Middle frontal gyrus (tissue), 1 donor: Measurements from ENCODE around the gene ZNF318.
"Not testable (repeated sequence)": the region's sequence is repeated elsewhere in the genome, so short reads cannot be mapped to it uniquely, and the experiment has no call there.

Source experiments
- DNase-seq: peaks from one replicate; pipeline ENCODE4 v3.0.0-alpha.2; 2015; ENCODE audit warnings: low spot score; ENCODE audit errors: extremely low spot score

The ZNF318 gene, protein sequence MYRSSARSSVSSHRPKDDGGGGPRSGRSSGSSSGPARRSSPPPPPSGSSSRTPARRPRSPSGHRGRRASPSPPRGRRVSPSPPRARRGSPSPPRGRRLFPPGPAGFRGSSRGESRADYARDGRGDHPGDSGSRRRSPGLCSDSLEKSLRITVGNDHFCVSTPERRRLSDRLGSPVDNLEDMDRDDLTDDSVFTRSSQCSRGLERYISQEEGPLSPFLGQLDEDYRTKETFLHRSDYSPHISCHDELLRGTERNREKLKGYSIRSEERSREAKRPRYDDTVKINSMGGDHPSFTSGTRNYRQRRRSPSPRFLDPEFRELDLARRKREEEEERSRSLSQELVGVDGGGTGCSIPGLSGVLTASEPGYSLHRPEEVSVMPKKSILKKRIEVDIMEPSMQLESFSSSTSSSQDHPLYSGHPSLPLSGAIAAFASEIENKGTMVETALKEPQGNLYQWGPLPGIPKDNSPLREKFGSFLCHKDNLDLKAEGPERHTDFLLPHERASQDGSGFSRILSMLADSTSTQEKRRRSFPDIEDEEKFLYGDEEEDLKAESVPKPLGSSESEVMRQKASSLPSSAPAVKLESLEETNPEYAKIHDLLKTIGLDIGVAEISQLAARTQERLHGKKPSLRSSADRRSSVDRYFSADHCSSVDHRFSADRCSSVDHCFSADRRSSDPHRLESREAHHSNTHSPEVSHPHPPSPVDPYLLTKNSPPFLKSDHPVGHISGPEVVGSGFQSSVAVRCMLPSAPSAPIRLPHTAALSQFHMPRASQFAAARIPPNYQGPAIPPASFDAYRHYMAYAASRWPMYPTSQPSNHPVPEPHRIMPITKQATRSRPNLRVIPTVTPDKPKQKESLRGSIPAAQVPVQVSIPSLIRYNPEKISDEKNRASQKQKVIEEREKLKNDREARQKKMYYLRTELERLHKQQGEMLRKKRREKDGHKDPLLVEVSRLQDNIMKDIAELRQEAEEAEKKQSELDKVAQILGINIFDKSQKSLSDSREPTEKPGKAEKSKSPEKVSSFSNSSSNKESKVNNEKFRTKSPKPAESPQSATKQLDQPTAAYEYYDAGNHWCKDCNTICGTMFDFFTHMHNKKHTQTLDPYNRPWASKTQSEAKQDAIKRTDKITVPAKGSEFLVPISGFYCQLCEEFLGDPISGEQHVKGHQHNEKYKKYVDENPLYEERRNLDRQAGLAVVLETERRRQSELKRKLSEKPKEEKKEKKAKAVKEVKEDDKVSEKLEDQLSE (N-terminal part only)

DNA sequence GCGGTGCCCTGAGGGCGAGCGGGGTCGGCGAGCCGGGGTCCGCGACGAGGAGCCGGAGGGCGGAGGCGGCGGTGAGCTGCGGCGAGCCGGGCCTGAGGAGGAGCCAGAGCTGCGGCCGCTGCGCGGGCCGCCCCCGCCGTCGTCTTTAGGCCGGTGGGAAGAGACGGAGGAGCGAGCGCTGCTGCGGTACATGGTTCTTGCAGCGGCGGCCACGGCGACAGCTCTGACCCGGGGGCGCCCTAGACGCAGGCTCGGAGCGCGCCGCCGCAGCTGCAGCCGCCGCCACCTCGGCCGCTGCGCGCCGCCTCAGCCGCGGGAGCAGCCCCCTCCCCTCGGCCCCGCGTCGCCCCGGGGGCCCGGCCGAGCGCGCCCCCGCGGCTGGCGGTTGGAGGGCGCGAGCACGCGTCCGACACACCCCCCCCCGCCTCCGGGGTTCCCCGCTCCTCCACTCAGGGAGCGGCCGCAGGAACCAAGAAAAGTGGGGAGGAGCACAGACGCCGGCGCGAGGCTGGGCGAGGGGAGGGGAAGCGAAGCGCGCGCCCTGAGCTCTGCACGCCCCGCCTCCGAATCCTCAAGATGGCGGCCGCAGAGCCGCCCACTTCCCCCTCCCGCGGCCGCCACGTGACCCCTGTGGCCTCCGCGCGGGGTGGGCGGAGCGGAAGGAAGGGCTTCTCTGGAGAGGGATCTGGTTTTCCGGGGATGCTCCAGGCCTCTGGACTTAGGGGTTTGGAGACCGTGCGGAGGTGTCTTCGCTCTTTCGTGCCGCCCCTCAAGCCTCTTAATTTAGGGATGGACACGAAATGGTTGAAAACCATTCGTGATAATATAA is at the start of gene ZNF318:
ZNF318 (minus strand) TSS at position 474 of the 829 bp plus-strand sequence; CDS start at position 192, 282 bp downstream.
- peak; percentile 94 for DNase-seq

DNA sequence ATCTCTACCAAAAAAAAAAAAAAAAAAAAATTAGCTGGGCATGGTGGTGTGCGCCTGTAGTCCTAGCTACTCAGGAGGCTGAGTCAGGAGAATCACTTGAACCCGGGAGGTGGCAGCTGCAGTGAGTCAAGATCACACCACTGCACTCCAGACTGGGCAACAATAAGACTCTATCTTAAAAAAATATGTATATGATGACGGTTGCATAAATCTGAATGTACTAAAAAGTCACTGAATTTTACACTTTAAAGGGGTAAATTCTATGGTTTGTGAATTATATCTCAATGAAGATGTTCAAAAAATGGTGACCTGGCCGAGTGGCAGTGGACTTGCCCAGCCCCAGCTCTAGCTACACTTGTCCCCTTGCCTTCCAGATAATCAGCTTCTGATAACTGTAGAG is 47.5 kb upstream of the ZNF318 start:
- no peak for DNase-seq

DNA sequence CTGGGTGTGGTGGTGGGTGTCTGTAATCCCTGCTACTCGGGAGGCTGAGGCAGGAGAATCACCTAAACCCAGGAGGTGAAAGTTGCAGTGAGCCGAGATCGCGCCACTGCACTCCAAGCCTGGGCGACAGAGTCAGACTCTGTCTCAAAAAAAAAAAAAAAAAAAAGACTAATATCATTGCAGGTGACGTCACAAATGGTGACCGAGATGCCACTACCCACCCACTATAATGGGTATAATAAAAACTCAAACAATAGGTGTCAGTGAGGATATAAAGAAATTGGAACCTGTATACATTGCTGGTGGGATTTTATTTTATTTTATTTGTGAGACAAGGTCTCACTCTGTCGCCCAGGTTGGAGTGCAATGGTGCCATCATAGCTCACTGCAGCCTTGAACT is 45.8 kb upstream of the ZNF318 start:
- not testable (repeated sequence) for DNase-seq

DNA sequence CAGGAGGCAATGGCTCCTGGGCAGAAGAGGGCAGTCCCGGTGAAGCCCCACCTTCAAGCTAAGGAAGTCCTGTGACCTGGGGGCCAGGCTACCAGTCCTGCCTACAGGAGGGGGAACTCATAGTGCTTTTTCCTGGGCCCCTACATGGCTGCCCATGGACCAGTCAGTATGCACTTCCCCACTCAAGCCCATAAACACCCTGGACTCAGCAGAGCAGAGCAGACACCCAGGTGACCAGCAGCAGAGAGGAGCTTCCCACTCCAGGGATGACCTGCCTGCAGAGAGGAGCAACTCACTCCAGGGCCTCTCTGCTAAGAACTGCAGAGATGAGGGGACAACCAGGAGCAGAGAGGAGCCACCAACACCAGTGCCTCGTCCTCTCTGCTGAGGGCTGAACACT is 43.6 kb upstream of the ZNF318 start:
- no peak for DNase-seq

DNA sequence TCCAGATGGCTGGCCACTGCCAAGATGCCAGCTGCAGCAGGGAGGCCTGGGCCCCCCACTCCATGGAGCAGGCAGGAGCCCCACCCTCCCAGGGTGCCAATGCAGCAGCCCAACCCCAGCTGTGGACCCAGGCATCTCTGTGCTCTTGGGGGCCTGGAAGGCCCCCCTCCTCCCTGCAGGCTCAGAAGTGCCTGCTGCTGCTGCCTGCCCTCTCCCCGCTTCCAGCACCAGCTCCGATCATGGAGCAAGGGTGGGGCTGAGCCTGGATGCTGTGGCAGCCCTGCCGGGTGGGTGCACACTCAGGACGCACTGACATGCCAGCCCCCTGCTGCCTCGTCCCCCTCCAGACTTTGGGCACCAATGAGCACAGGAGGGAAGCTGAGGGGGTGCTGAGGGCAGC is 43.1 kb upstream of the ZNF318 start:
- DNase-seq = no peak

DNA sequence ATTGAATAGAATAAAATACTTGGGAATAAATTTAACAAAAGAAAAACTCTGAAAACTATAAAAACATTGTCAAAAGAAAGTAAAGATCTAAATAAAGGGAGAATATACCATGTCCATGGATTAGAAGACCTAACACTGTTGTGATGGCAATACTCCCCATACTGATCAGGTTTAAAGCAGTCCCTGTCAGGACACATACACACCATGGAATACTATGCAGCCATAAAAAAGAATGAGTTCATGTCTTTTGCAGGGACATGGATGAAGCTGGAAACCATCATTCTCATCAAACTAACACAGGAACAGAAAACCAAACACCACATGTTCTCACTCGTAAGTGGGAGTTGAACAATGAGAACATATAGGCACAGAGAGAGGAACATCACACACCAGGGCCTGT is 41.3 kb upstream of the ZNF318 start:
- not testable (repeated sequence) for DNase-seq

DNA sequence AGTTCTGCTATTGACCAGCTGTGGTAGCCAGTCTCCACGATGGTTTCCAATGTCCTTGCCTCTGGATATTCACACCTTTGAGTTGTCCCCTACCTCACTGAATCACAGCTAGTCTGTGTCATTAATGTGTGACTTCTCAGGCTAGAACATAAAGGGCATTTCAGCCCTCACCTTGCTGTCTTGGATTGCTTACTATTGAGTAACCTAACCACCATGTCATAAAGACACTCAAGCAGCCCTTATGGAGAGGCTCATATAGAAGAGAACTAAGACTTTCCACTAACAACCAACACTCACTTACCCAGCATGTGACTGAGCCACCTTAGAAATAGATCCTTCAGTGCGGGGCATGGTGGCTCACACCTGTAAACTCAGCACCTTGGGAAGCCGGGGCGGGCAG is 38.8 kb upstream of the ZNF318 start:
- no peak for DNase-seq

DNA sequence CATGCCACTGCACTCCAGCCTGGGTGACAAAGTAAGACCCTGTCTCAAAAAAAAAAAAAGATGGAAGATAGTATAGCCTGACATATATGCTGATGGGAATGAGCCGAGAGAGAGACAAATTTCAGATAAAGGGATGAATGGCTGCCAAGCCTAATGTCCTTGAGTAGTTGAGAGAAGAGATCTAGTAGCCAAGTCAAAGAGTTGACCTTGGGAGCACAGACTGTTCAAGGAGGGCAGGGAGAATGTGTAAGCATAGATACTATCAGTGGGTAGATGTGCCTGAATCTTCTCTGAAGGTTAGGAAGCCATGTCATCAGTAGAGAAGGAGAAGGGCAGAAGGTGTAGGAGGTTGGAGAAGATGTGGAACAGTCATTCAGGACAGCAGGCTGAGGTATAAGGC is 37.8 kb upstream of the ZNF318 start:
- DNase-seq = no peak

DNA sequence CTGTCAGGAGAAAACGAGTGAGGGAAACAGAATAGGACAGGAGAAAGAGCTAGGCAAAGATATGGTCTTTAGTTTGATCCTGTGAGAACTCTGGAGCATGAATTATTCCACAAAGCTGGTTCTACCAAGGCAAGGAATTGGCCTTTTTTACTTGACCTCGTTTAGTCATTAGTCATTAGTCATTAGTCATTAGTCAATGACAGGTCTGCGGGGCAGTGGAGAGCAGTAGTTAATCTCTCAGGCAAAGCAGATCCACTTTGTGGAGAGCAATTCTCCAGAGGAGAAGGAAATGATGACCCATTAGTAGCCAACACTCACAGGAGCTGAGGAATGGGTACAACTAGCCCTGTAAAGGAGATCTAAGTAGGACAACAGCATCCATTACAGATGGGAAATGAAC is 35.9 kb upstream of the ZNF318 start:
- no peak for DNase-seq

DNA sequence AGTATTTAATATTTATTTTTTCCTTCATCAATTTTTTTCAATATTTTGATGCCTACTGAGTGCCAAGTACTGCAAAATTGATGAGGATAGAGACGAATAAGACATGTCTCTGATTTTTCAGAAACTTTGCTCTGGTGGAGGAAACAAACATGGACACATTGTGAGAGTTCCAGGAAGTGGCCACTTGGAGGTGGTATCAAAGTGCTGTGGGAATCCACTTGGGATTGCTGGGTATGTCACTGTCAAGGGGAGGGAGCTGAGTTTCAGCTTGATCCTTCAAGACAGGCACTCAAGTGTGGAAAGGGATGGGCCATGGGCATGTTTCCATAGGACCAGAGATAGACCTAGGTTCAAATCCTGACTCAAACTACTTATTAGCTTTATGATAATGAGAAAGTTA is 33.4 kb upstream of the ZNF318 start:
- no peak for DNase-seq

DNA sequence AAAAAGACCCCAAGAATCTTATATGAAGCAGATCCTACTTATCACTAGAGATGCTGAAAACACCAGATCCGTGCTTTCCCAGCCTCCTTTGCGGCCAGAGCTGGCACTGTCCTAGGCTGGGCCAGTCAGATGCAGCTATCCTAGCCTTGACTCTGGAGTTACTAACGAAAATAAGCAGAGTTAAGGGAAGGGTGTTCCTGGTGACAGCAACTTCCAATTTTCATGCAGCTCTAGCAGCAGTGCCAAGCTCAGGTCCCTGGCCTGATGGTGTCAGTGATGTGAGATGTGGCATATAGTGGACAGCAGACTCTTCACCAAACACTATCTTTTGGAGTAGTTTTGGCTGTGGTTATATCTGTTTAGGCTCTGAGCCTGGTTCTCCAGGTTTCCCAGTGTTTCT is 32.3 kb upstream of the ZNF318 start:
- DNase-seq = no peak

DNA sequence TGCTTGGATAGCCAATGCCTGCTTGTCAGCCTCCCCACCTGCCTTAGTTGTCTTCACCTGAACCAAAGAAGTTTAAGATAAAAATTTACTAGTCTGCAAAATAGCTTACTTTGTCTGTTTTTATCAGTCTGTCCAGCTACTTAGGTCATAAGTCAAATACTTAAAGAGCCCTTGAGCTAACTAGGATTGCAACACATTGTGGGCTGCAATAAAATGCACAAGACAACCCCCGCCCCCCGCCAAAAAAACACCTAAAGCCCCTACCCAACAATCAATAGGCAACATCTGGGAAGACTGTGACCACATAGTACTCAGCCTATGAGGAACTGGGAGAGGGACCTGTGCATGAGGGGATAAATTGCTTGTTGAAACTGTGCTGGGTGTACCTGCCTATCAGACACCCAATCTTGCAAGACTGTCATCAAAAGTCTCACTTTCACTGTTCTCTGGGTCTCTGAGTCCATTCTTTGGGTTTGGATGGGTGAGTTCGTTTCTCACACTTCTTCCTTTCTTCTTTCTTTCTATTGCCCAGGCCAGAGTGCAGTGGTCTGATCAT is 30.6 kb upstream of the ZNF318 start:
- no peak for DNase-seq

DNA sequence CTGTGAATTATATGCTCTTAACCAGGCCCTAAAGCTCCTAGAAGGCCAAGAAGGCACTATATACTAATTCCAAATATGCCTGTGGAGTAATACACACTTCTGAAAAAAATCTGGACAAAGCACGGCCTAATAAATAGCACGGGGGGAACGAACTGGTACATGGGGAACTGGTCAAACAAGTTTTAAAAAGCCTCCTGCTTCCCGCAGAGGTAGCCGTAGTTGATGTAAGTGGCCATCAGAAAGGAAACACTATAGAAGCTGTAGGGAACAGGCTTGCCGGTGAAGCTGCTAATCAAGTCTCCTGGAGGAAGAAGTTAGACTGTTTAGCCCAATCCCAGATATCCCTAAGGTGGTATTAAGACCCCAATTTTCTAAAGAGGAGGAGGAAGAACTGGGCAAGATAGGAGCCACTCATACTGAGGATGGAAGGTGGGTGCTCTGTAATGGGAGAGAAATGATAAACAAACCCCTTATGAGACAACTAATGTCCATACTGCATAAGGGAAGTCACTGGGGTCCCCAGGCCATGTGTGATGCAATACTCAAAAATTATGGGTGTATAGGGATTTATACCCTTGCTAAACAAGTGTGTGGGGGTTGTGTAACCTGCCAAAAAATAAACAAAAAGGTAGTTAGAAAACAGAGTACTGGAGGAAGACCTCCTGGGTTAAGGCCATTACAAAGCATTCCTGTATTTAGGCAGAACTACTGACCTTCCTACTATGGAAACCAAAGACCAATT is 27.1 kb upstream of the ZNF318 start:
- no peak for DNase-seq

DNA sequence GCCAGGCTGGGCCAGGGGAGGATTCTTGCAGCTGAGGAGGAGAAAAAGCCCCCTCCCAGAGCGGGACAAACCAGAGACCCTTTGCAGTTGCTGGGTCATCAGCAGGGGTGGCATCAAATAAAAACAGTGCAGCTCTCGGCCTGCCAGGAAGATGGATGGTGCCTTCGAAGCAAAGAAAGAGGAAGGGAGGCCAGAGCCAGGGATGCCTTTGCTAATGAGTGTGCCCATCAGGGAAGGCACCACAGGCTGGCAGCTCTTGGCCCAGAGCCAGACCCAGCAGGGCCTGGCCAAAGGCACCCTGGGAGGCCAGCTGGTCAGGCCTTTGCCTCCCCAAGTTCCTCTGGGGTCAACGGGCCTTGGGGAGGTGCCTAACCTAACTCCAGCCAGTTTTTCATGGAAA is 26.3 kb upstream of the ZNF318 start:
- DNase-seq = no peak

DNA sequence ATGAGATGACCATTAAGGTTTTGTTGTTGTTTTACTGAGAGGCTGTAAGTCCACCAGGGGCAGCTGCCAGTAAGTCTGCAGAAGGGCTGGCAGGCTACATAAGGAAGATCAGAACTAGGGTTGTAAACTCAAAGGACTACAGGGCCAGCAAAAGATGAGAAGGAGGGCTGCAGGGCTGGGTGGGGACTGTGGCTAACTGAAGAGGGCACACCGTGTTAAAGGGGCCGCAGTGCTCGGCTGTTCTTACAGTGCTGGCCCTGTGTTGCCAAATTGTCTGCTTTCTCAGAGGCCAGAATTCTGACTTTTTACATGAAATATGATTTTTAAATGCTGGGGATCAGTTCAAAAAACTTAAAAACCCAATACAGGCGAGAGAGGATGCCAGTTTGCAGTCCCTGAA is 25.5 kb upstream of the ZNF318 start:
- no peak for DNase-seq

DNA sequence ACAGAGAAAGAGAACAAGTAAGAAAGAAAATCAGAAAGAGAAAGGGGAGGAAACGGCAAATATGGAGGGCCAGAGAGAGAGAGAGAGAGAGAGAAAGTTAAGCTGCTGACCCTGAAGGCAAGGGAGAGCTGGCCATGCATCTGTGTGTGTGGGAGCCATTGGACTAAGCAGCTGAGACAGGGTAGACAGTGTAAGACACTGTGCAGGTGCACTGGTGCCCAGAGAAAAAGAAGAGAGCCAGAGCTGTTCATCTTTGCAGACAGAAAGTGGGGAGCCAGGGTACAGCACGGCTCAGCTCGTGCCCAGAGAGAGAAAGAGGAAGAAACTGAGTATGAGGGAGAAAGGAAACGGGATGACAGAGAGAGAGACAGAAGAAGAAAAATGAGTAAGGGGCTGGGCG is 24.2 kb upstream of the ZNF318 start:
- DNase-seq = no peak

DNA sequence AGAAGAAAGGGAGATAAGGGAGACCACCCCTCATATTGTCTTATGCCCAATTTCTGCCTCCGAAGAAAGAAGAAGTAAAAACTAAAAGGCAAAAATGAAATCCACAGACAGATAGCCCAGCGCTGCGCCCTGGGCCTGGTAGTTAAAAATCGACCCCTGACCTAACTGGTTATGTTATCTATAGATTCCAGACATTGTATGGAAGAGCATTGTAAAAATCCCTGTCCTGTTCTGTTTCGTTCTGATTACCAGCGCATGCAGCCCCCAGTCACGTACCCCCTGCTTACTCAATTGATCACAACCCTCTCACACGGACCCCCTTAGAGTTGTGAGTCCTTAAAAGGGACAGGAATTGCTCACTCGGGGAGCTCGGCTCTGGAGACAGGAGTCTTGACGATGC is 23.7 kb upstream of the ZNF318 start:
- not testable (repeated sequence) for DNase-seq

DNA sequence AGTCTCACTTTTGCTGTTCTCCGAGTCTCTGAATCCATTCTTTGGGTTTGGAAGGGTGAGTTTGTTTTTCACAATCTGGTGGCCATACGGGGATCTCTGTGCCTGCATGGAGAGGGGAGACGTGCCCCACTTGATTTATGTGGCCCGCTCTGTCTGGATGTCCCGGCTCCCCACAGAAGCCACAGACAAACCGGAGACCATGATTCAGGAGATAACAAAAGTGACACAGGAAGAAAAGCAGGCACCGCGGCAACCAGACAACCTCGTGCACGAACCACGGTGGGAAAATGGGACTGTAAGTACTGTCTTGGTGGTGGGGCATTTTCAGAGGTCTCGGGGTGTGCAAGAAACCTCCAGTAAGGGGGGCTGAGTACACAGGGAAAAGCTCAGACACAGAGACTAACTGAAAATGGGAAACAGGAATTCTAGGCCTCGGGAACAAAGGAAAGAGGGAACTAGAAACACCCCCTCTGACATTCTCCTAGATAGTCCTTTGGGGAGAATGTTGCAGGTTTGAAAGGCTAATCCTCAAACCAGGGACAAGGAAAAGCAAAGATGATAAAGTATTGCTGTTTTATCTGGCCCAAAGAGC is 22.1 kb upstream of the ZNF318 start:
- DNase-seq = no peak

DNA sequence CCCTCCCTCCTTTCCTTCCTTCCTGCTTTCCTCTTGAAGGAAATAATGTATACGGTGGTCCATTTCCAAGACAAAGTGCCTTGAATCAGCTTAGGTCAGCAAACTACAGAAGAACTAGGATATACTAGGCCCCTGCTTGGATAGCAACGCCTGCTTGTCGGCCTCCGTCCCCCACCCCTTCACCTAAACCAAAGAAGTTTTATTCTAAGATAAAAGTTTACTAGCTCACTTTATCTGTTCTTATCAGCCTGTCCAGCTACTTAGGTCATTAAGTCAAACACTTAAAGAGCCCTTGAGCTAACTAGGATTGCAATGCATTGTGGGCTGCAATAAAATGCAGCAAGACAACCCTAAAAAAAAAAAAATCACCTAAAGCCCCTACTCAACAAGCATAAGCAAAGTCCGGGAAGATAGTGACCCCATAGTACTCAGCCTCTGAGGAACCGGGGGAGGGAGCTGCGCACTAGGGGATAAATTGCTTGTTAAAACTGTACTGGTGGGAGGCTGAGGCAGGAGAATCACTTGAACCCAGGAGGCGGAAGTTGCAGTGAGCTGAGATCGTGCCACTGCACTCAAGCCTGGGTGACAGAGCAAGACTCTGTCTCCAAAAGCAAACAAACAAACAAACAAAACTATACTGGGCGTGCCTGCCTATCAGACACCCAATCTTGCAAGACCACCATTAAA is 21.4 kb upstream of the ZNF318 start:
- not testable (repeated sequence) for DNase-seq
